ENCODE data around the gene MNX1.

The MNX1 gene

GRCh38 chr7:157010588-157011332, at the start of gene MNX1:
MNX1 (minus strand) TSS chr7:157010663; CDS start chr7:157010350, 313 bp downstream.
- no peak for DNase-seq (ENCODE audit: low read depth in 2 of 2)

GRCh38 chr7:157059534-157059933, 49.1 kb upstream of the MNX1 start:
- no peak for DNase-seq (ENCODE audit: low read depth in 2 of 2)

GRCh38 chr7:157058701-157059100, 48.2 kb upstream of the MNX1 start:
- no peak for DNase-seq (ENCODE audit: low read depth in 2 of 2)

GRCh38 chr7:157058068-157058467, 47.6 kb upstream of the MNX1 start:
- no peak for DNase-seq (ENCODE audit: low read depth in 2 of 2)

DNA sequence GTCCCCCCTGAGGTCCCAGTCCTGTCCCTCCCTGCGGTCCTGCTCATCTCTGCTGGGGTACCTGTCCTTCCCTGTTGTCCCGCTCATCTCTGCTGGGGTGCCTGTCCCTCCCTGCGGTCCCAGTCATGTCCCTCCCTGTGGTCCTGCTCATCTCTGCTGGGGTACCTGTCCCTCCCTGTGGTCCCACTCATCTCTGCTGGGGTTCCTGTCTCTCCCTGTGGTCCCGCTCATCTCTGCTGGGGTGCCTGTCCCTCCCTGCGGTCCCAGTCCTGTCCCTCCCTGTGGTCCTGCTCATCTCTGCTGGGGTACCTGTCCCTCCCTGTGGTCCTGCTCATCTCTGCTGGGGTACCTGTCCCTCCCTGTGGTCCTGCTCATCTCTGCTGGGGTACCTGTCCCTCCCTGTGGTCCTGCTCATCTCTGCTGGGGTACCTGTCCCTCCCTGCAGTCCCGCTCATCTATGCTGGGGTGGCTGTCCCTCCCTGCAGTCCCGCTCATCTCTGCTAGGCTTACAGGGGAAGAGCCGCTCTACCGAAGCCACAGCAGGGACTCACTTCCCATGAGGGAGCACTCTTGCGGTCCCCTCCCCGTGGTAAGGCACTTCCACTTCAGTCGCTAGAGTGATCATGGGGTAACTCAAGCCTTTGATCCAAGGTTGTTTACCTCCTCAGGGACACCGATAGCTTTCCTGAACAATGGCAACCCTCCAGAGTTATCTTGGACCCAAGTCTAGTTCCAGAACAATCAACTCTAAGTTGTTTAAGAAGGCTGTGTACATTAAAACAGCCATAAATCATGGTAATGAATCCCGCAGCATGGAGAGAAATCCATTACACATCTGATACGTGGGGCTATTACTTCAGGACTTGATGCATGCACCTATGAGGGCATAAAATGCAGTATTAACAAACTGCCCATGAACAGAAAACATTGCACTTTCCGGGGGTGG, 46.8 kb upstream of the MNX1 start:
- DNase-seq (ENCODE audit: low read depth in 2 of 2), result no peak

- DNase-seq (ENCODE audit: low read depth in 2 of 2), result no peak
These were observed 45.8 kb upstream of the MNX1 start for GRCh38 chr7:157056246-157056645.

GRCh38 chr7:157054927-157055326, 44.5 kb upstream of the MNX1 start:
- DNase-seq (ENCODE audit: low read depth in 2 of 2), result no peak

GRCh38 chr7:157053118-157053517, 42.7 kb upstream of the MNX1 start:
- no peak for DNase-seq (ENCODE audit: low read depth in 2 of 2)

- no peak for DNase-seq (ENCODE audit: low read depth in 2 of 2)
These were observed 36.7 kb upstream of the MNX1 start for GRCh38 chr7:157047148-157047547.

- DNase-seq (ENCODE audit: low read depth in 2 of 2), result no peak
These were observed 36.2 kb upstream of the MNX1 start for GRCh38 chr7:157046681-157047080.

GRCh38 chr7:157044943-157045660, 34.6 kb upstream of the MNX1 start:
- no peak for DNase-seq (ENCODE audit: low read depth in 2 of 2)

GRCh38 chr7:157044147-157044687, 33.8 kb upstream of the MNX1 start:
- no peak for DNase-seq (ENCODE audit: low read depth in 2 of 2)

GRCh38 chr7:157043745-157044144, 33.3 kb upstream of the MNX1 start:
- no peak for DNase-seq (ENCODE audit: low read depth in 2 of 2)

DNA sequence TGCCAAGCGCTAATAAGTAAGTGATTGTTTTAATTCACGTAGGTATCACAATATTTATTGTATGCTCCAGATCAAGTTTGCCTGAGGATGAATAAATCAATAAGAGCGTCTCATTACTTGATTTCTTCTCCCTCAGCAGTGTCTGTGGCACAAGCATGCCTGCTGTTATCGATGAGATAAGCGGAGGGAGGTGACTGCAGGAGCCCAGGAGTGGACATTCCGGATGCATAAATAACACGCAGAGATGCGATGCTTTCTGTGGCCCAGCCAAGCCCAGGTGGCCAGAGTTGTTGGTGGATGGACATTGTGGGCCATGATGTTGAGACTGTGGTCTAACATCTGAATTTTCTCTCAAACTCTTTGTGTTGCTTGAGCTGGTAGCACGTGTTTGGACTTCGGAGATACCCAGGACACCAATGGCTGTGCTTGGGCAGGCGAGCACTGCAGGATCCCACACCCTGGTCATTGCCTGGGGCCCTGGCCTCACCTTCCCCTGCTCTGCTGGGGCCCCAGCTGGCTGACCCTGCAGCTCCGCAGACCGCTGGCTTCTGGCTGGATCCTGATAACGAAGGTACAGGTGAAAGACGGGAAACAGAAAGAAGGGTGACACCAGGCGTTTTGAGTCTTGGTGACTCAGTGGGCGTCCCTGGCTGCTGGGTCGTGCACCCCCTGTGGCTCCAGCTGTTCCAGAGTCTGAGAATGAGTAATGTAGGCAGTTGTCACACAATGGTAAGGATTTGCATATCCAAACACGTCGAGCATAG, 31.2 kb upstream of the MNX1 start:
- no peak for DNase-seq (ENCODE audit: low read depth in 2 of 2)

- no peak for DNase-seq (ENCODE audit: low read depth in 2 of 2)
These were observed 30.5 kb upstream of the MNX1 start for GRCh38 chr7:157041004-157041403.

- no peak for DNase-seq (ENCODE audit: low read depth in 2 of 2)
These were observed 27.2 kb upstream of the MNX1 start for GRCh38 chr7:157037635-157038034.

DNA sequence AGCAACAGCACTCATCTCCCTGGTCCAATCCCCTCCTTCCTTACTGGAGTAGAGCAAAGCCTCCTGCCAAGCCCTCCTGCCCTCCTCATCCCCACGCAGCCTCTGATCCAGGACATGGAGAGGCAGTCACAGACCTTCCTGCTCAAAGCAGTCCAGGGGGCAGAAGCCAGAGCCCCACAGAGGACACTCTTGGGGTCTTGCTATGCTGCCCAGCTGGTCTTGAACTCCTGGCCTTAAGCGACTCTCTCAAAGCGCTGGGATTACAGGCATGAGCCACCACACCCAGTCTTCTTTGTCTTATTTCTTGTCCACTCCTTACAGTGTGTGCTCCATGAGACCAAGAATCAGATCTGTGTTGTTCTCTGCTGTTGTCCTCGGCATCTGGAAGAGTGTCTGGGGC, 26.6 kb upstream of the MNX1 start:
- no peak for DNase-seq (ENCODE audit: low read depth in 2 of 2)

DNA sequence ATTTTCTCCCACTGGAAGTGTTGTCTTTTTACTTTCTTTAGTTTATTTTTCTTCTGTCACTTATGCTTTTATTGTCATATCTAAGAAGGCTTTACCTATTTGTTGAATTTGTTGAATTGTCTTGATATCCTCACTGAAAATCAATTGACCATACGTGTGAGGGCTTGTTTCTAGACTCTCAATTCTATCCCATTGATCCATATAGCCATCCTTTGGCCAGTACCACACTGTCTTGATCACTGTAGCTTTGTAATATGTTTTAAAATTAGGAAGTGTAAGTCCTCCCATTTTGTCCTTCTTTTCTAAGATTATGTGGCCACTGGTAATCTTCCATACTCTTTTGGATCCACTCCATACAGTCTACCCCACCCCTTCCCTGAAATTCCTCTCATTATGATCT, 25.5 kb upstream of the MNX1 start:
- no peak for DNase-seq (ENCODE audit: low read depth in 2 of 2)

DNA sequence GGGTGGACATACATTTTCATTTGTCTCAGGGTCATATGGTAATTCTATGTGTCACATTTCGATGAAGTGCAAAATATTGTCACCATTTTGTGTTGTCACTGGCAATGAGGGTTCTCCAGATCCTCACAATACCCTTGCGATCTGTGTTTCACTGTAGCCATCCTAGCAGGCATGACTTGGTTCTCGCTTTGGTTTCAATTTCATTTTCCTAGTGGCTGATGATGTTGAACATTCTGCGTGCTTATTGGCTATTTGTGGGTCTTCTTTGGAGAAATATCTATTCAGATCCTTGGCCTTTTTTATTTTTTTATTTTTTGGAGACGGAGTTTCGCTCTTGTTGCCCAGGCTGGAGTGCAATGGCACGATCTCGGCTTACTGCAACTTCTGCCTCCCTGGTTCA, 24.8 kb upstream of the MNX1 start:
- DNase-seq (ENCODE audit: low read depth in 2 of 2), result no peak

DNA sequence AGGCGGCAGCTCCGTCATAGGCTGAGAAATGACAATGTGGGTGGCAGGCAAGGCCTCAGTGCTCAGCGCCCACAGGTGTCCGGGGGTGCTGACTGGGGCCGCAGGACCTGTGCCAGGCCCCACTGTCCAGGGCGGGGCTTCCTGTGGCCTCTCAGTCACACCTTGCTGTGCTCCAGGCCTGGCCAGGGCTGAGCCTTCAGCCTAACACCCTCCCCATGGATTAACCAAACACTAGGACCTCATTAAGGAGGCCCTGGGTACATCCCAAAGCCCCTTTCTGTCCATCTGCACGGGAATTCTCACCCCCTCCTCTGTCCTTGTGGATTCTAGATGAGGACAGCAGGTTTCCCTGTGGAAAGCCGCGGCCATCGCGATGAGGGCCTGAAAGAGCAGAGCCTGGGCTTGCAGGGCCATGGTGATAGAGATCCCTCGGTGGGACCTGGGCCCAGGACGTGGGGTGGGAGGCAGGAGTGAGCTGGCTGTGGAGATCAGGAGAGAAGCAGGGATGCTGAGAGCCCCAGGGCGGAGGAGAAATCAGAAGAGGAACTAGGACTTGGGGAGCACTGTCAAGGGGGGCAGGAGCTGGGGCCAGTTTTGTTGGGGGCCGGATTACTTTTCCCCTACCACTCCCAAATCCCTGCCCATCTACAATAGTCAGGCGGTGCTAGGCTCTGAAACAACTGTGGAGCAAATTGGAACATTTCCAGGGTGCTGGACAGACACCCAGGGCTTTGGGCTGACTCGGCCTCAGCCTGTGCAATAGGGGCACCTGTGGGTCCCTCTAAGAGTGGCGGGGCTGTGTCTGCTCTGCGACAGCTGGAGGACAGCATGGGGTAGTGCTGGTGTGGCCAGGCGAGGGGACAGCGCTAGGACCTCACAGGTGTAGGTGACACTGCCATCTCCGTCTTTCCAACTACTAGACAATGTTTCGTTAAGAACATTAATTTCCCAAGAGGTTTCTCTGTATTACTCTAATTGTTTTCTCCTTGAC, 23.3 kb upstream of the MNX1 start:
- no peak for DNase-seq (ENCODE audit: low read depth in 2 of 2)

Data from stimulated activated CD4-positive, alpha-beta T cell treated with anti-CD3 and anti-CD28 coated beads, Interleukin-1b, Interleukin-23, amount 100 ng/mL, for 1 hour (primary cell).